ENCODE results near the gene SYCE1. TPM values are rescaled to one million over a fixed set of nuclear protein-coding genes. Genes with fewer than 3 reads are reported as not detected.

The SYCE1 gene
- total and polyA plus RNA-seq, 2 experiments from 2014 or later = 0.53 TPM; not detected in 1

DNA sequence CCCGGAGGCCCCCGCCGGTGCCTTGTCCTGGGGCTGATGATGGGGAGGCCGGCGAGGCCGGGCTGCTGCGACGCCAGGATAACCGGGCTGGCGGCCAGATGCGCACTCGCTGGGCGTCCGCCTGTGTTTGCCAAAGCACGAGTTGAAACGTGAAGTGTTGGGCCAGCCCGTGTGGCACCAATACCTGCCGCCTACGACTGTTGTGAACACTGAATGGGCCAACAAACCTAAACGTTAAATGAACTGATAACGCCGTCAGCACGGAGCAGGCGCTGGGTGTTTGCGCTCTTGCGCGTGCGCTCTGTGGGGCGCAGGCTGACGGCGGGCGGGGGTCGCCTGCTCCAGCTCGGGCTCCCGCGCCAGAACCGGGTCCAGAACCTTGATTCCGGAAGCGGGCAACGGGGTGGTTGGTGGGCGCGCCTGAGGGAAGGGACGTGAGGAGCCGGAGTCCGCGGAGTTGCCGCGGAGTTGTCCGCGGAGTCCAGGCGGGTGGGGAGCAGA is 37.6 kb downstream of the SYCE1 start (continued):
- TF ChIP-seq, protein P1, sequence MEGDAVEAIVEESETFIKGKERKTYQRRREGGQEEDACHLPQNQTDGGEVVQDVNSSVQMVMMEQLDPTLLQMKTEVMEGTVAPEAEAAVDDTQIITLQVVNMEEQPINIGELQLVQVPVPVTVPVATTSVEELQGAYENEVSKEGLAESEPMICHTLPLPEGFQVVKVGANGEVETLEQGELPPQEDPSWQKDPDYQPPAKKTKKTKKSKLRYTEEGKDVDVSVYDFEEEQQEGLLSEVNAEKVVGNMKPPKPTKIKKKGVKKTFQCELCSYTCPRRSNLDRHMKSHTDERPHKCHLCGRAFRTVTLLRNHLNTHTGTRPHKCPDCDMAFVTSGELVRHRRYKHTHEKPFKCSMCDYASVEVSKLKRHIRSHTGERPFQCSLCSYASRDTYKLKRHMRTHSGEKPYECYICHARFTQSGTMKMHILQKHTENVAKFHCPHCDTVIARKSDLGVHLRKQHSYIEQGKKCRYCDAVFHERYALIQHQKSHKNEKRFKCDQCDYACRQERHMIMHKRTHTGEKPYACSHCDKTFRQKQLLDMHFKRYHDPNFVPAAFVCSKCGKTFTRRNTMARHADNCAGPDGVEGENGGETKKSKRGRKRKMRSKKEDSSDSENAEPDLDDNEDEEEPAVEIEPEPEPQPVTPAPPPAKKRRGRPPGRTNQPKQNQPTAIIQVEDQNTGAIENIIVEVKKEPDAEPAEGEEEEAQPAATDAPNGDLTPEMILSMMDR (conservative IDR thresholded peaks at IDR 0.05; ENCODE audit: low read depth in 2 of 2) = no peak

DNA sequence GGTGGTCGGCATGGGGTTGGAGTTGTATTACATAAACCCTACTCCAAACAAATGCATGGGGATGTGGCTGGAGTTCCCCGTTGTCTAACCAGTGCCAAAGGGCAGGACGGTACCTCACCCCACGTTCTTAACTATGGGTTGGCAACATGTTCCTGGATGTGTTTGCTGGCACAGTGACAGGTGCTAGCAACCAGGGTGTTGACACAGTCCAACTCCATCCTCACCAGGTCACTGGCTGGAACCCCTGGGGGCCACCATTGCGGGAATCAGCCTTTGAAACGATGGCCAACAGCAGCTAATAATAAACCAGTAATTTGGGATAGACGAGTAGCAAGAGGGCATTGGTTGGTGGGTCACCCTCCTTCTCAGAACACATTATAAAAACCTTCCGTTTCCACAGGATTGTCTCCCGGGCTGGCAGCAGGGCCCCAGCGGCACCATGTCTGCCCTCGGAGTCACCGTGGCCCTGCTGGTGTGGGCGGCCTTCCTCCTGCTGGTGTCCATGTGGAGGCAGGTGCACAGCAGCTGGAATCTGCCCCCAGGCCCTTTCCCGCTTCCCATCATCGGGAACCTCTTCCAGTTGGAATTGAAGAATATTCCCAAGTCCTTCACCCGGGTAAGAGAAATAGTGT is 38.3 kb downstream of the SYCE1 start, which contains the start of gene CYP2E1:
TSS of gene CYP2E1 (plus strand) at position 407 of the 632 bp plus-strand sequence. CDS start at position 440, 33 bp downstream.
- ATAC-seq (no peak), DNase-seq (ENCODE audit: low spot score) (no peak)
- Histone ChIP-seq H3K27ac (ENCODE audit: low read depth) (no peak within 1 kb of the TSS), H3F3A (replicated peaks; ENCODE audit: low read depth) (no peaks in the 10 kb centered on the region), H4K20me1 (replicated peaks; ENCODE audit: insufficient read depth) (no peaks in the 10 kb centered on the region), H3K27me3 (ENCODE audit: insufficient read depth) (peaks cover 100% of the 10 kb centered on the region), H2AFZ (peak within 1 kb of the TSS; percentile 72; the same call in 1 of the 2 replicates), H3K36me3 (ENCODE audit: insufficient read depth) (peaks cover 7% of the 10 kb centered on the region; the same call in 1 of the 2 replicates), H3K79me2 (replicated peaks; ENCODE audit: insufficient read depth) (no peaks in the 10 kb centered on the region), H3K4me1 (ENCODE audit: insufficient read depth) (no peaks in the 10 kb centered on the region; the same call in 1 of the 2 replicates), H3K4me2 (peak within 1 kb of the TSS; percentile 78), H3K9me2 (ENCODE audit: insufficient read depth) (no peaks in the 10 kb centered on the region), H3K4me3 (peak within 1 kb of the TSS; percentile 57)
- H3K27ac Mint-ChIP-seq = no peak within 1 kb of the TSS
- peaks cover 78% of the 10 kb centered on the region for H3K27me3 Mint-ChIP-seq (ENCODE audit: insufficient read depth, low read depth, poor library complexity)
- H3K4me3 Mint-ChIP-seq = peak within 1 kb of the TSS; percentile 73
- peaks cover 51% of the 10 kb centered on the region for H3K9me3 Mint-ChIP-seq
- peaks cover 3% of the 10 kb centered on the region; the same call in 2 of the 3 replicates for H3K36me3 Mint-ChIP-seq (ENCODE audit: low read depth)
- H3K4me1 Mint-ChIP-seq = peaks cover 7% of the 10 kb centered on the region; the same call in 2 of the 3 replicates
- TF ChIP-seq, protein P2, sequence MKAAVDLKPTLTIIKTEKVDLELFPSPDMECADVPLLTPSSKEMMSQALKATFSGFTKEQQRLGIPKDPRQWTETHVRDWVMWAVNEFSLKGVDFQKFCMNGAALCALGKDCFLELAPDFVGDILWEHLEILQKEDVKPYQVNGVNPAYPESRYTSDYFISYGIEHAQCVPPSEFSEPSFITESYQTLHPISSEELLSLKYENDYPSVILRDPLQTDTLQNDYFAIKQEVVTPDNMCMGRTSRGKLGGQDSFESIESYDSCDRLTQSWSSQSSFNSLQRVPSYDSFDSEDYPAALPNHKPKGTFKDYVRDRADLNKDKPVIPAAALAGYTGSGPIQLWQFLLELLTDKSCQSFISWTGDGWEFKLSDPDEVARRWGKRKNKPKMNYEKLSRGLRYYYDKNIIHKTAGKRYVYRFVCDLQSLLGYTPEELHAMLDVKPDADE (IDR thresholded peaks at IDR 0.05) = no peak
- TF ChIP-seq STAT1 (IDR thresholded peaks at IDR 0.05; ENCODE audit: unreplicated experiment) (no peak), ZNF331 (CRISPR knock-in tag; IDR thresholded peaks at IDR 0.05; ENCODE audit: low read depth) (no peak), ZNF114 (CRISPR knock-in tag; IDR thresholded peaks at IDR 0.05) (no peak), JUNB (IDR thresholded peaks at IDR 0.05; ENCODE audit: unreplicated experiment) (no peak), NANOG (IDR thresholded peaks at IDR 0.05; ENCODE audit: borderline replicate concordance) (no peak), EZH2 (IDR thresholded peaks at IDR 0.05; ENCODE audit: low read depth, unreplicated experiment) (no peak)
- TF ChIP-seq, protein P1 (conservative IDR thresholded peaks at IDR 0.05; ENCODE audit: low read depth in 2 of 2) = no peak
- TF ChIP-seq, protein P3, sequence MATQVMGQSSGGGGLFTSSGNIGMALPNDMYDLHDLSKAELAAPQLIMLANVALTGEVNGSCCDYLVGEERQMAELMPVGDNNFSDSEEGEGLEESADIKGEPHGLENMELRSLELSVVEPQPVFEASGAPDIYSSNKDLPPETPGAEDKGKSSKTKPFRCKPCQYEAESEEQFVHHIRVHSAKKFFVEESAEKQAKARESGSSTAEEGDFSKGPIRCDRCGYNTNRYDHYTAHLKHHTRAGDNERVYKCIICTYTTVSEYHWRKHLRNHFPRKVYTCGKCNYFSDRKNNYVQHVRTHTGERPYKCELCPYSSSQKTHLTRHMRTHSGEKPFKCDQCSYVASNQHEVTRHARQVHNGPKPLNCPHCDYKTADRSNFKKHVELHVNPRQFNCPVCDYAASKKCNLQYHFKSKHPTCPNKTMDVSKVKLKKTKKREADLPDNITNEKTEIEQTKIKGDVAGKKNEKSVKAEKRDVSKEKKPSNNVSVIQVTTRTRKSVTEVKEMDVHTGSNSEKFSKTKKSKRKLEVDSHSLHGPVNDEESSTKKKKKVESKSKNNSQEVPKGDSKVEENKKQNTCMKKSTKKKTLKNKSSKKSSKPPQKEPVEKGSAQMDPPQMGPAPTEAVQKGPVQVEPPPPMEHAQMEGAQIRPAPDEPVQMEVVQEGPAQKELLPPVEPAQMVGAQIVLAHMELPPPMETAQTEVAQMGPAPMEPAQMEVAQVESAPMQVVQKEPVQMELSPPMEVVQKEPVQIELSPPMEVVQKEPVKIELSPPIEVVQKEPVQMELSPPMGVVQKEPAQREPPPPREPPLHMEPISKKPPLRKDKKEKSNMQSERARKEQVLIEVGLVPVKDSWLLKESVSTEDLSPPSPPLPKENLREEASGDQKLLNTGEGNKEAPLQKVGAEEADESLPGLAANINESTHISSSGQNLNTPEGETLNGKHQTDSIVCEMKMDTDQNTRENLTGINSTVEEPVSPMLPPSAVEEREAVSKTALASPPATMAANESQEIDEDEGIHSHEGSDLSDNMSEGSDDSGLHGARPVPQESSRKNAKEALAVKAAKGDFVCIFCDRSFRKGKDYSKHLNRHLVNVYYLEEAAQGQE (IDR thresholded peaks at IDR 0.05; ENCODE audit: unreplicated experiment) = no peak

Data from GM23338 (cell line).